GM12872 (cell line): ENCODE results near the gene ZNF821.

ENCODE experiments used
- CTCF ChIP-seq: IDR thresholded peaks from 3 replicates; pipeline ENCODE4 v1.5.1; 2011; ENCODE audit warnings: low read depth, mild to moderate bottlenecking, low read length, moderate library complexity; ENCODE audit not compliant: insufficient read depth

The ZNF821 gene

GRCh38 chr16:71811261-71811803 lies 72.7 kb downstream of the ZNF821 start:
- TF ChIP-seq CTCF: no peak
